CD4-positive, alpha-beta T cell treated with Interleukin-12 subunit alpha and Interleukin-12 subunit beta, for 1 hour (primary cell): Measurements from ENCODE around the gene OR9I1.

Source experiments
- DNase-seq: peaks from one replicate; pipeline ENCODE4 v3.0.0-alpha.2; 2020

Gene OR9I1

GRCh38 chr11:58125469-58125868, at the start of gene OR9I1:
Gene OR9I1 (minus strand): TSS chr11:58125530. CDS start chr11:58119444, 6,086 bp downstream.
- no peak for DNase-seq

- DNase-seq: no peak
Observed at GRCh38 chr11:58165504-58166106, 40.3 kb upstream of the OR9I1 start.

GRCh38 chr11:58164990-58165389, 39.7 kb upstream of the OR9I1 start:
- DNase-seq: no peak

- DNase-seq: no peak
Observed at GRCh38 chr11:58164389-58164788, 39.1 kb upstream of the OR9I1 start.

- no peak for DNase-seq
Observed at GRCh38 chr11:58152781-58153180, 27.5 kb upstream of the OR9I1 start.

- no peak for DNase-seq
Observed at GRCh38 chr11:58142761-58143160, 17.4 kb upstream of the OR9I1 start.

GRCh38 chr11:58135171-58135570, 9.8 kb upstream of the OR9I1 start:
- DNase-seq: no peak

GRCh38 chr11:58134151-58134550, 8.8 kb upstream of the OR9I1 start:
- no peak for DNase-seq

- no peak for DNase-seq
Observed at GRCh38 chr11:58133309-58134076, 8.2 kb upstream of the OR9I1 start.

- DNase-seq: no peak
Observed at GRCh38 chr11:58127350-58127749, 2.0 kb upstream of the OR9I1 start.

- DNase-seq: no peak
Observed at GRCh38 chr11:58121096-58121495, 4.2 kb downstream of the OR9I1 start.

GRCh38 chr11:58097437-58097836, 27.9 kb downstream of the OR9I1 start:
- no peak for DNase-seq

GRCh38 chr11:58086528-58086927, 38.8 kb downstream of the OR9I1 start:
- no peak for DNase-seq

- no peak for DNase-seq
Observed at GRCh38 chr11:58075781-58076180, 49.5 kb downstream of the OR9I1 start.

- no peak for DNase-seq
Observed at GRCh38 chr11:58070585-58070984, 54.7 kb downstream of the OR9I1 start.

GRCh38 chr11:58068655-58069054, 56.7 kb downstream of the OR9I1 start:
- DNase-seq: no peak

GRCh38 chr11:58067685-58068084, 57.6 kb downstream of the OR9I1 start:
- DNase-seq: no peak
